Astrocyte of the spinal cord (primary cell): Measurements from ENCODE around the gene KRTAP22-1.

Experiments
- DNase-seq: peaks from one replicate; pipeline ENCODE4 v3.0.0; 2011; ENCODE audit warnings: low read depth, low spot score
- H3K4me3 ChIP-seq: 2 replicates; pipeline ENCODE4 v1.5.1; 2011; ENCODE audit warnings: low read depth, mild to moderate bottlenecking, low read length, moderate library complexity
- in situ Hi-C: cut with HindIII; loops from 2 replicates; pipeline ENCODE4 v1.10.0; 2017; ENCODE audit warnings: low sequenced_read_pairs
- TF ChIP-seq, protein P1 (sequence below): IDR thresholded peaks from 2 replicates; pipeline ENCODE4 v1.5.1; 2012; ENCODE audit warnings: low read depth, mild to moderate bottlenecking, low read length, inconsistent platforms

Gene KRTAP22-1

DNA sequence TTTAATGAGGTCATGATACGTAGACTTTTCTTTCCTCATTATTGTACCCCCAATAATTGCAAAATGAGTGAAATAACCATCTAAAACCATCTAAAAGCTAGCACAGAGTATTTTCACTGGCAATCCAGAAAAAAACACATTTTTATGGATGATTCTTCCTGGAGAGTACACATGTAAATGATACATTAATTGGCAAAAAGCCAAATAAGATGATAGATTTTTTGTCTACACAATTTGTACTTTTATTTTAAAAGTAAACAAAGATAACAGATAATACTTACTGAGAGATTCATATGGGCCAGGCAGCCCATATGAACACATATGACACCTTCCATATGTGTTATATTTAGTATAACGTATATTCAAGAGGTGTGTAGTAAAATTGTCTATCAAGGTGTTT is 37.3 kb upstream of the KRTAP22-1 start:
- no peak overlapping the region for H3K4me3 ChIP-seq
- in situ Hi-C loops = no loop called here
- TF ChIP-seq, protein P1, sequence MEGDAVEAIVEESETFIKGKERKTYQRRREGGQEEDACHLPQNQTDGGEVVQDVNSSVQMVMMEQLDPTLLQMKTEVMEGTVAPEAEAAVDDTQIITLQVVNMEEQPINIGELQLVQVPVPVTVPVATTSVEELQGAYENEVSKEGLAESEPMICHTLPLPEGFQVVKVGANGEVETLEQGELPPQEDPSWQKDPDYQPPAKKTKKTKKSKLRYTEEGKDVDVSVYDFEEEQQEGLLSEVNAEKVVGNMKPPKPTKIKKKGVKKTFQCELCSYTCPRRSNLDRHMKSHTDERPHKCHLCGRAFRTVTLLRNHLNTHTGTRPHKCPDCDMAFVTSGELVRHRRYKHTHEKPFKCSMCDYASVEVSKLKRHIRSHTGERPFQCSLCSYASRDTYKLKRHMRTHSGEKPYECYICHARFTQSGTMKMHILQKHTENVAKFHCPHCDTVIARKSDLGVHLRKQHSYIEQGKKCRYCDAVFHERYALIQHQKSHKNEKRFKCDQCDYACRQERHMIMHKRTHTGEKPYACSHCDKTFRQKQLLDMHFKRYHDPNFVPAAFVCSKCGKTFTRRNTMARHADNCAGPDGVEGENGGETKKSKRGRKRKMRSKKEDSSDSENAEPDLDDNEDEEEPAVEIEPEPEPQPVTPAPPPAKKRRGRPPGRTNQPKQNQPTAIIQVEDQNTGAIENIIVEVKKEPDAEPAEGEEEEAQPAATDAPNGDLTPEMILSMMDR = no peak
- DNase-seq = no peak

- in situ Hi-C loops = no loop called here
- no peak for DNase-seq
- TF ChIP-seq, protein P1 = no peak
Measured at GRCh38 chr21:30567617-30568016, 33.3 kb upstream of the KRTAP22-1 start.

GRCh38 chr21:30577766-30578165 is 23.1 kb upstream of the KRTAP22-1 start:
- in situ Hi-C loops = no loop called here
- no peak for DNase-seq
- H3K4me3 ChIP-seq = no peak overlapping the region
- TF ChIP-seq, protein P1 = no peak

More at GRCh38 chr21:30567617-30568016, 33.3 kb upstream of the KRTAP22-1 start:
- no peak overlapping the region for H3K4me3 ChIP-seq

DNA sequence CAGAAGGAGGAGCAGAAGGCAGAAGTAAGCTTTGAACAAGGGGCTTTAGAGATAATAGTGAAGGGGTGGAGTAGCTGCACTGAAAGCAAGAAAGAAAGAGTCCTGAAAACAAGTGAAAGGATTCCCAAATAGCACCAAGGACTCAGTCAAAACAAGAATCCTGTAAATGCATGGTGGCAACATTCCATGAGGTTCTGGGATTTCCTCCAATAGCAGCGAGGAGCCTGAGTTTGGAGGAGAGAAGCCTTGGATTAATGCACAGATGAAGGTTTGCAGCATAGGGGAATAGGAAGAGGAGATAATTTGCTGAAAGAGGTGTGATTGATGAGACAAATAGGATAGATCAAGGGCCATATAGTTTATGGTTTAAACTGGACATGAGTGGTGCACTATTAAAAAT is 21.5 kb upstream of the KRTAP22-1 start:
- in situ Hi-C loops = no loop called here
- no peak overlapping the region for H3K4me3 ChIP-seq
- TF ChIP-seq, protein P1 = no peak

GRCh38 chr21:30580132-30580531 is 20.8 kb upstream of the KRTAP22-1 start:
- DNase-seq = no peak
- no peak overlapping the region for H3K4me3 ChIP-seq
- TF ChIP-seq, protein P1 = no peak
- in situ Hi-C loops = no loop called here

More for the DNA sequence above, 21.5 kb upstream of the KRTAP22-1 start:
- no peak for DNase-seq

DNA sequence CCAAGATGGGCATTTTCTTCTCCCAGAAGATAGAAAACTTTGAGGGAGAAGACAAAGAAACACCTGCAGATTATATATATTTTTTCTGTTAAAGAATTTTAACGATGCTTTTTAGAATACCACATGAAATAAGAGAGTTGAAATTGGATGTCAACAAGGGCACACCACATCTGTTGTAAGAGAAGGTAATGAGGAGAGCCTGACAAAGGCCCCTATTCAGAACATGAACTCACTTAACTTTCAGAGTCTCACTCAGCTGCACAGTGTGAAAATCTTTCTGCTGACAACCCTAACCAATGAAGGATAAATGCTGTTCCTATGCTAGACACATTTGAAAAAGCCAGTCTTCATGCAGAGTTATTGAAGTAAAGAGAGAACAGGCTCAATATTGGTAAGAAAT is 18.0 kb upstream of the KRTAP22-1 start:
- in situ Hi-C loops = no loop called here
- no peak overlapping the region for H3K4me3 ChIP-seq
- no peak for DNase-seq
- TF ChIP-seq, protein P1 = no peak

- in situ Hi-C loops = no loop called here
- DNase-seq = no peak
- no peak within 1 kb of the TSS for H3K4me3 ChIP-seq
- TF ChIP-seq, protein P1 = no peak
Measured at GRCh38 chr21:30590297-30590696, 10.6 kb upstream of the KRTAP22-1 start, which contains the start of gene KRTAP22-2. KRTAP22-2 (minus strand) TSS chr21:30590397.
